ENCODE measurements around the gene RNASET2. TPM values are rescaled to one million over a fixed set of nuclear protein-coding genes. Genes with fewer than 3 reads are reported as not detected.

RNASET2 gene
- total and polyA plus RNA-seq, 10 of the 15 experiments (the other 5 are each of a cell fraction or from before 2014, with no cell fraction given) = 5.5 to 225 (median 50.2) TPM

DNA sequence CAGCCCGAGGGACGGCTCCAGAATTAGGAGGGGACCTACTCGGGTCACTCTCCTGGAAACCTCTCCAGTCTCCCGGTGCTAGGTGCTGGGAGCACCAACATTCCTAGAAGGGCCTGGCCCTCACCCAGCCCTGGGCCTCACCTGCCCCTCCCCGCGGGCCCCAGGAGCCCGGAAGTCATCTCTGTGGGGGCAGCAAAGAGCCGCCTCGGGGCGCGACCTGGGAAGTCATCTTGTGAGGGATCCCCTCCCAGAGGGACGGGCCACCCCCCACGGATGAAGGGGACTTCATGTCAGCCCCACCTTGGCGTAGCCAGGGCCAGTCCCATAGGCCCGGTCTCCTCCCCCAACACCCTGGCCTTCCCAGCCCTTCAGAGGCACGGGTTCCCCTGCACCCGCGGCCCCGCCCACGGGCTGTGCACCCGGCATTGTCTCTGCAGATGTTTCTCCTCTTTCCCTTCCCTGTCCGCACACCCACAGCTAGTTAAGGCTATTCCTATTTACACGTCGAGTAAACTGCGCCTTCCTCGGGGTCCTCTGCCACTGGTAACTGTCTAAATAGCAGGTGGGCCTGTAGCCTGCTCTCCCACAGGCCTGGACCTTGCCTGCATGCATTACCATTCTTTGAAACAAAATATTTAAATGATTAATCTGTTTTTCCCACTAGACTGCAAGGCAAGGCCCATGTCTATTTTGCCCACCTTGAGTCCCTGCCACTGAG lies 896 bp upstream of the RNASET2 start:
- 2% methylated on average over 26 of the region's 26 CpGs for WGBS (ENCODE audit: insufficient coverage, insufficient replicate concordance, low lambda C conversion rate, missing lambda C conversion rate)
- no peak for FAIRE-seq
- SMC1A ChIA-PET (ENCODE audit: uncharacterized antibody, unreplicated experiment) = interaction anchor here (0.8 to 6.3 kb wide), 15 partner anchors 8 to 167 kb away, joined by 3 to 85 read pairs (median 5); partner anchors contain the start of genes CCR6 and CEP43
- TF ChIP-seq SIN3A (IDR thresholded peaks at IDR 0.05; ENCODE audit: low read depth, low read length) (0 out of 2 replicates have a peak, but pooled peaks have one; percentile 30), HDGF (IDR thresholded peaks at IDR 0.05) (peak; percentile 21; the same call in 1 of the 2 replicates), BRCA1 (IDR thresholded peaks at IDR 0.05; ENCODE audit: low read depth, low read length) (no peak), CBFB (IDR thresholded peaks at IDR 0.05; ENCODE audit: low read depth) (no peak), ZBED1 (IDR thresholded peaks at IDR 0.05; ENCODE audit: borderline replicate concordance) (0 out of 2 replicates have a peak, but pooled peaks have one; percentile 11), YBX1 (IDR thresholded peaks at IDR 0.05) (no peak), NFIC (IDR thresholded peaks at IDR 0.05; ENCODE audit: low read depth, low read length) (no peak), STAT3 (IDR thresholded peaks at IDR 0.05; ENCODE audit: low read depth, low read length) (peak; percentile 25; the same call in 1 of the 2 replicates), POLR2A (IDR thresholded peaks at IDR 0.05; ENCODE audit: low read depth, low read length) (peak; percentile 64; the same call in 1 of the 2 replicates), RBBP5 (conservative IDR thresholded peaks at IDR 0.05) (no peak), IKZF2 (IDR thresholded peaks at IDR 0.05) (peak; percentile 88), TBL1XR1 (IDR thresholded peaks at IDR 0.05; ENCODE audit: low read depth, low read length) (peak; percentile 88), MTA2 (IDR thresholded peaks at IDR 0.05; ENCODE audit: low read depth) (peak; percentile 45; the same call in 1 of the 2 replicates), PML (IDR thresholded peaks at IDR 0.05; ENCODE audit: low read length) (no peak), NFYB (IDR thresholded peaks at IDR 0.05; ENCODE audit: insufficient read depth, low read depth, low read length) (no peak)
- TF ChIP-seq, protein P1, sequence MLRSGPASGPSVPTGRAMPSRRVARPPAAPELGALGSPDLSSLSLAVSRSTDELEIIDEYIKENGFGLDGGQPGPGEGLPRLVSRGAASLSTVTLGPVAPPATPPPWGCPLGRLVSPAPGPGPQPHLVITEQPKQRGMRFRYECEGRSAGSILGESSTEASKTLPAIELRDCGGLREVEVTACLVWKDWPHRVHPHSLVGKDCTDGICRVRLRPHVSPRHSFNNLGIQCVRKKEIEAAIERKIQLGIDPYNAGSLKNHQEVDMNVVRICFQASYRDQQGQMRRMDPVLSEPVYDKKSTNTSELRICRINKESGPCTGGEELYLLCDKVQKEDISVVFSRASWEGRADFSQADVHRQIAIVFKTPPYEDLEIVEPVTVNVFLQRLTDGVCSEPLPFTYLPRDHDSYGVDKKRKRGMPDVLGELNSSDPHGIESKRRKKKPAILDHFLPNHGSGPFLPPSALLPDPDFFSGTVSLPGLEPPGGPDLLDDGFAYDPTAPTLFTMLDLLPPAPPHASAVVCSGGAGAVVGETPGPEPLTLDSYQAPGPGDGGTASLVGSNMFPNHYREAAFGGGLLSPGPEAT (IDR thresholded peaks at IDR 0.05; ENCODE audit: low read depth) = peak; percentile 74
- TF ChIP-seq, protein P2, sequence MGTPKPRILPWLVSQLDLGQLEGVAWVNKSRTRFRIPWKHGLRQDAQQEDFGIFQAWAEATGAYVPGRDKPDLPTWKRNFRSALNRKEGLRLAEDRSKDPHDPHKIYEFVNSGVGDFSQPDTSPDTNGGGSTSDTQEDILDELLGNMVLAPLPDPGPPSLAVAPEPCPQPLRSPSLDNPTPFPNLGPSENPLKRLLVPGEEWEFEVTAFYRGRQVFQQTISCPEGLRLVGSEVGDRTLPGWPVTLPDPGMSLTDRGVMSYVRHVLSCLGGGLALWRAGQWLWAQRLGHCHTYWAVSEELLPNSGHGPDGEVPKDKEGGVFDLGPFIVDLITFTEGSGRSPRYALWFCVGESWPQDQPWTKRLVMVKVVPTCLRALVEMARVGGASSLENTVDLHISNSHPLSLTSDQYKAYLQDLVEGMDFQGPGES (IDR thresholded peaks at IDR 0.05) = no peak
- TF ChIP-seq, protein P3, sequence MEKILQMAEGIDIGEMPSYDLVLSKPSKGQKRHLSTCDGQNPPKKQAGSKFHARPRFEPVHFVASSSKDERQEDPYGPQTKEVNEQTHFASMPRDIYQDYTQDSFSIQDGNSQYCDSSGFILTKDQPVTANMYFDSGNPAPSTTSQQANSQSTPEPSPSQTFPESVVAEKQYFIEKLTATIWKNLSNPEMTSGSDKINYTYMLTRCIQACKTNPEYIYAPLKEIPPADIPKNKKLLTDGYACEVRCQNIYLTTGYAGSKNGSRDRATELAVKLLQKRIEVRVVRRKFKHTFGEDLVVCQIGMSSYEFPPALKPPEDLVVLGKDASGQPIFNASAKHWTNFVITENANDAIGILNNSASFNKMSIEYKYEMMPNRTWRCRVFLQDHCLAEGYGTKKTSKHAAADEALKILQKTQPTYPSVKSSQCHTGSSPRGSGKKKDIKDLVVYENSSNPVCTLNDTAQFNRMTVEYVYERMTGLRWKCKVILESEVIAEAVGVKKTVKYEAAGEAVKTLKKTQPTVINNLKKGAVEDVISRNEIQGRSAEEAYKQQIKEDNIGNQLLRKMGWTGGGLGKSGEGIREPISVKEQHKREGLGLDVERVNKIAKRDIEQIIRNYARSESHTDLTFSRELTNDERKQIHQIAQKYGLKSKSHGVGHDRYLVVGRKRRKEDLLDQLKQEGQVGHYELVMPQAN (conservative IDR thresholded peaks at IDR 0.05) = no peak
- TF ChIP-seq, protein P4, sequence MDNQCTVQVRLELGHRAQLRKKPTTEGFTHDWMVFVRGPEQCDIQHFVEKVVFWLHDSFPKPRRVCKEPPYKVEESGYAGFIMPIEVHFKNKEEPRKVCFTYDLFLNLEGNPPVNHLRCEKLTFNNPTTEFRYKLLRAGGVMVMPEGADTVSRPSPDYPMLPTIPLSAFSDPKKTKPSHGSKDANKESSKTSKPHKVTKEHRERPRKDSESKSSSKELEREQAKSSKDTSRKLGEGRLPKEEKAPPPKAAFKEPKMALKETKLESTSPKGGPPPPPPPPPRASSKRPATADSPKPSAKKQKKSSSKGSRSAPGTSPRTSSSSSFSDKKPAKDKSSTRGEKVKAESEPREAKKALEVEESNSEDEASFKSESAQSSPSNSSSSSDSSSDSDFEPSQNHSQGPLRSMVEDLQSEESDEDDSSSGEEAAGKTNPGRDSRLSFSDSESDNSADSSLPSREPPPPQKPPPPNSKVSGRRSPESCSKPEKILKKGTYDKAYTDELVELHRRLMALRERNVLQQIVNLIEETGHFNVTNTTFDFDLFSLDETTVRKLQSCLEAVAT (IDR thresholded peaks at IDR 0.05) = 0 out of 2 replicates have a peak, but pooled peaks have one; percentile 29

More for the DNA sequence above, 896 bp upstream of the RNASET2 start:
- intact Hi-C loops (cut with micrococcal nuclease; ENCODE audit: unreplicated experiment) (loop anchor here (5.0 to 10.0 kb wide), 2 partner anchors 90 to 168 kb away; partner anchors contain the start of gene CCR6), in situ Hi-C loops (cut with MboI) (no loop called here)
- DNase-seq (ENCODE audit: low read depth, low spot score) (no peak), ATAC-seq (peak; percentile 56)
- H3K4me2 ChIP-seq (ENCODE audit: control insufficient read depth, insufficient read depth) = peak overlapping the region; percentile 79
- H3K4me3 ChIP-seq = peak overlapping the region; percentile 71
- H3K27ac ChIP-seq (ENCODE audit: control insufficient read depth, insufficient read depth) = peak overlapping the region; percentile 94
- H3K9ac ChIP-seq (ENCODE audit: control insufficient read depth, insufficient read depth, low read length) = peak overlapping the region; percentile 61
- peaks cover under 1 to 3% of the 10 kb centered on the region in 2 experiments; a peak in 3 of 4 replicates for H3K36me3 ChIP-seq (ENCODE audit: control insufficient read depth in 2 of 2, insufficient read depth in 2 of 2, low read length in 1 of 2)
- H3K27me3 ChIP-seq (replicated peaks in 1 of 2; ENCODE audit: control insufficient read depth in 2 of 2, insufficient read depth in 2 of 2, low read length in 1 of 2) = no peaks in the 10 kb centered on the region
- no TSS peak for BruUV-seq (replicated peaks)
- ChIA-PET POLR2A (interaction anchor here (0.6 to 2.0 kb wide), 15 partner anchors 8 to 195 kb away, joined by 3 to 9 read pairs (median 5); partner anchors contain the start of gene CEP43), CTCF (interaction anchor here (1.0 to 10.8 kb wide), 6 partner anchors 32 to 172 kb away, joined by 3 to 139 read pairs (median 4); no protein-coding TSS in a partner anchor), RAD21 (ENCODE audit: unreplicated experiment) (interaction anchor here (0.6 to 8.0 kb wide), 16 partner anchors 13 to 195 kb away, joined by 3 to 79 read pairs (median 6); partner anchors contain the start of genes CCR6 and CEP43)
- H2AFZ ChIP-seq (ENCODE audit: control insufficient read depth, low read depth, low read length) = peak overlapping the region; percentile 45
- H4K20me1 ChIP-seq (ENCODE audit: control insufficient read depth, insufficient read depth) = no peaks in the 10 kb centered on the region
- H3K9me3 ChIP-seq (replicated peaks; ENCODE audit: control insufficient read depth, insufficient read depth, low read length) = no peaks in the 10 kb centered on the region
- peaks cover 43% of the 10 kb centered on the region for H3K4me1 ChIP-seq (ENCODE audit: control insufficient read depth, insufficient read depth, low read length)
- H3K79me2 ChIP-seq (ENCODE audit: control insufficient read depth, insufficient read depth, low read length) = peaks cover 47% of the 10 kb centered on the region

Data from GM12878 (cell line).